Activated naive CD4-positive, alpha-beta T cell treated with anti-CD3 and anti-CD28 coated beads, Interleukin-2, amount 50 U/mL, for 16 hours (primary cell): ENCODE data around the gene GLCE.

Experiments used
- DNase-seq: peaks from one replicate; pipeline ENCODE4 v3.0.0-alpha.2; 2020

GLCE gene

DNA sequence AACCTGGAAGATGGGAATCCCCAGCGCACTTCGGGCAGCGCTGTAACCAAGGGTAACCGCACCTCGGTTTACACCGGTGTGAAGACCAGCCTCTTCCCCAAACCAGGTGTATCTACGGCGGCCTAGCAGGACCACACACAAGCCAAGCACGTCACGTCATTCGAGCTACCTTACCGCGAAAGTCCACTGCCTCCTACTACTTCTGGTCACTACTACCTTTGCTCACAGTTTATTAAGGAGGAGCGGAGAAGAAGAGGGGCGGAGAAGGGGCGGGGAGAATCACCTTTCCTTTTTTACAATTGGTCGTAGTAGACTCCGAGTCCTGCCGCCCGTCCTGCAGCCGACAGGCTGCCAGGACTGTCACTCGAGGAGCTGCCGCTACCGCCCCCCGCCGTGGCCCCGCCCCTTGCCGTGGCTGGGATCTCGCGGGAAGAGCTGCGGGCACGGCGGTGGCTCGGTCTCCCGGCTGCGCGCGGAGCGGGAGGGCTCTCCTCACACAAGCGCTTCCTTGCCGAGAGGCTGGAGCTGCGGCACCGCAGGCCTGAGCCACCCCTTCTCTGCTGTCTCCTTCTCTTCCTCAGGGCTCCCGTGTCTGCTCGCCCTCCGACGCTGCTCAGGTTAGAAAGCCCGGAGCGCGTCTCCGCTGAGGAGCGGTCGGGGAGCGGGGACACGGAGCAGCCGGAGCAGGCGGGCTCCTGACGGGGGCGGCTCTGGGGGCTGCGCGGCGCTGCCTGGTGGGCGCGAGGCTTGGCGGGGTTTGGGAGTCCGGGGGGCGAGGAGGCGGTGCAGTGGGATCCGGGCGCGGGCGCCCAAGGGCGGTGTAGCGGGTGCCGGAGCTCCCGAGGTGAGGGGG lies at the start of gene GLCE:
TSS of gene GLCE (plus strand) at position 495 of the 853 bp plus-strand sequence. CDS start 95,172 bp downstream, outside the sequence.
- peak; percentile 95 for DNase-seq

DNA sequence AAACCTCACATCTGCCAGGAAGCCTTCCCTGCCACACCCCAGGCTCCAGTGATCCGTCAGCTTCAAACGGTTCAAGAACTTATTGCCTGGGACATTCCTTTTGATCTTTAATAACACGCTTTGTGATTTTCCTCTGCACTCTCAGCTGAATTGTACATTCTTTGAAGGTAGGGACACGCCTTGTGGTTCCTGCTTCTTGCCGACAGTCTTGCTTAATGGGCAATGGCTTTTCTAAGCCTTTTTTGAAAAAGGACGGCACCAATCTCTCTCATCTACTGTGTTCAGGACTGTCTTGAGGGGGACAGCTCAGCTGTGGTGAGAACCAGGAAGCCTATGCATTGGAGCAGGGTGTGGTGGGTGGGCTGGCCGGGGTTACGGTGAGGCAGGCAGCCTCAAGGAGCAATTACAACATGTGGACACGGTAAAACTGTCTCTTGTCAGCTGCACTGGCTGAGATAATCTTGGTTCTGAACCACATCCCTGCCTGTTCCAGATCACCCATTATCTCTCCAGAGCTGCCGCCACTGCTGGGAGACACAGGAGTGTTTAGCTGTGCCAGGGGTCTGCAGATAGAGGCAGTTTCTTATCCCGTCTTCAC lies 46.0 kb upstream of the GLCE start:
- DNase-seq, result no peak

DNA sequence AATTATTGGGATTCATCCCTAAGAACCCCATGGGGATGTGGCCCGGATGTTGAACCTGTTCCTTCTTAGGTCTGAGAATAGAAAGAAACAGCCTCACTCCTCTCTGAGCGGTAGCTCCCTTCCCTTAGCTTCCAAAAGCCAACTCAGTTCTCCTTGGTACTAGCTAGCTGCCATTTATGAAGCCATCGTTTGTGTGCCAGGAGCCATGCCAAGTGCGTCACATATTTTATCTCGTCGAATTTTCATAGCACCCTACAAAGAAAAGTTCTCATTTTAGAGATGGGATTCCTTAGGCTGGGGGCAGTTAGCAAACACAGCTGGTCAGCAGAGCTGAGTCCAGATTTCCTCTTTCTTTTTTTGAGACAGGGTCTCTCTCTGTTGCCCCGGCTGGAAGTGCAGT lies 45.4 kb upstream of the GLCE start:
- DNase-seq, result no peak

DNA sequence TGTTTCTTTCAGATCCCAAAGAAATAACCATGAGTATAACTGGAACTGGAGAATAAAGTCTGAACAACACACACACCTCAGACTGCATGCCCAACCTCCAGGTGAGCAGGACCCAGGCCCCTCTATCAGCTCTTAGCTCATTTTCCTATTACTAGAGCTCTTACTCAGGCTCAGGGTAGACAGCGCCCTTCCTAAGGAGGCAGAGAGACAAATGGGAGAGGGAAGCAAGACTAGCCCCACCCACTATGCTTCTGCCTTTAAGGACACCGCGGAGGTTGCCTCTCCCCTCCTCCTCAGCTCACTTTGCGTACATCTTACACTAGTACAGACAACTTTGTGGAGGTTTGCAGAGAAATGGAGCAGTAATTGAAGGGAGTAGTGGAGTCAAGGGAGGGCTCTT lies 44.0 kb upstream of the GLCE start:
- DNase-seq, result no peak

DNA sequence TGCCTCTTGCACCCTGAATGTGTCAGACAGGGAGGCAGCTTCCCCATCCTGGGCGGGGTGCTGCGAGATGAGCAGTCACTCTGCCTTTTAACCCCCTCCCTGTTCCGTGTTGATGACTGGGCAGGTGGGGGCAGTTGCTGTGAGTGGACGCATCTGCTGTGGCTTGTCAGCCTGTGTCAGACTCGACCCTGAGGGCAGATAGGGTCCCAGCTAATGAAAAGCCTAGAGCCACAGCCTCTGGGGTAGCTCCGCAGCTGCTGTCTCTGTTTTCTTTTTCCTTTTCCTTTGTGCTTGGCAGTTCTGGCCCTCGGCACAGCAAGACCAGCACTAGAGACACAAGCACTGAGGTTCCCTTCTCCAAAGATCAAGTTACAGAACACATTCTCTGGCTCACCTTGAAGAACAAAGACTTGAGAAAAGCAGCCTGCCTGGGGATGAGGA lies 43.0 kb upstream of the GLCE start:
- no peak for DNase-seq

DNA sequence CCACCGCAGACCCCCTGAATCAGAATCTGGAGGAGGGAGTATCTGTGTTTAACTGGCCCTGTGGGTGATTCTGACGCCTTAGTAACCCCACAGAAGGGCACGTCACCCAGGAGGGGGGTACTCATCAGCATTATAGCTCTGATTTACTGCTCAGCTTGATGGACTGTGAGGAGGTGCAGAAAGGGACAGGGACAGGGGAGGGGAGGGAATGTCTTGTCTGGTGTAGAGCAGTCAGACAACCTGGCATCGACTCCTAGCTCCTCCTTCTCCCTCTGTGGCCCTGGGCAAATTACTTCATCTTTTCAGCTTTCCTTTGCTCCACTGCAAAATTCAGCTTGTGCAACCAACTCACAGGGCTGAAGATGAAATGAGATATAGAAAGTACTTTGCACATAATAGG lies 42.3 kb upstream of the GLCE start:
- no peak for DNase-seq

DNA sequence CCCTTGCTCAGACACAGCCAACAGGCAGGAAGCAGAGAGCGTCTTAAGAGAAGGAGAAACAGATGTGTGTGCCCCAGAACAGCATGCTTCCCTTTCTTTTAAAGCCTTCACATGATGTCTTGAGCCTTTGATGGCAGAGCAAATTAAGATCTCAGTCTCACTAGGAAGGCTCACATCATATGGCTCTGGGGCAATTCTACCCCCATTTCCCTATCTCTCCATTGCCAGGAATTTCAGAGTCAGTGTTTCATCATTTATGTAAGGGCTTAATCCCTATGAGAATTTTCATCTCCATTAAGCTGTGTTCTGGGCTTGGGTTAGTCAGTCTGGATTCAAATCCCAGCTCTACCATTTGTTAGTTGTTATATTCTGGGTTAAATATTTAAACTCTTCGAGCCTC lies 41.4 kb upstream of the GLCE start:
- no peak for DNase-seq

DNA sequence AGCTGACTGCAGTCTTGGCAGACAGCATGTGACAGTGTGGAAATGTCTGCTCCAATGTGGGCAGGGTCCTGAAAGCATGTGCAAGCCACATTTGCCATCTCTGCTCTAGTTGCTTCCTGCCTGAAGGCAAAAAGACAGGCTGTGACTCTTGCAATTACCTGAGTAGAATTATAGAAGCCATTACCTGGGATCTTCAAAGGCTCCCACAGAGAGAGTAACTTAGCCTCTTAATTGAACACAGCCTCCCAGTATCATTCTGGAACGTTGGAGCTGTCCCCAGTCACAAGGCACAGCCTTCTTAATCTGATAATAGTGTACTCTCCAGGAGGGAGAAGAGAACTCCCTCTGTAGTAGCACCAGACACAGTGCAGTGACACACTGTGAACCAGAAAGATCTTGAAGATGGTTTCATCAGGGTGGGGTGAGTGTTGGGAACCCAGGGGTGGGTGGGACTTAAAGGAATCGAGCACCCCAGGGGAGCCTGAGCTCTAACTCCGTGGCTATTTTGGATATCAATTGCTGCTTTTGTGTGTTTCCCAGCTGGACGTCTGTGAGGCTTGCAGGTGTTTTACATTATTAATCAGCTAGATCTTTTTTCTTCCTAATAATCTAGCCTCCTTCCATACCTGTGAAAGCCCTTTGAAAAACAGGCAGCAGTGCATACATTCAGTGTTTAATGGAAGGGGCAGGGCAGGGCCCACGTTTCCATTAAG lies 40.6 kb upstream of the GLCE start:
- DNase-seq, result no peak

DNA sequence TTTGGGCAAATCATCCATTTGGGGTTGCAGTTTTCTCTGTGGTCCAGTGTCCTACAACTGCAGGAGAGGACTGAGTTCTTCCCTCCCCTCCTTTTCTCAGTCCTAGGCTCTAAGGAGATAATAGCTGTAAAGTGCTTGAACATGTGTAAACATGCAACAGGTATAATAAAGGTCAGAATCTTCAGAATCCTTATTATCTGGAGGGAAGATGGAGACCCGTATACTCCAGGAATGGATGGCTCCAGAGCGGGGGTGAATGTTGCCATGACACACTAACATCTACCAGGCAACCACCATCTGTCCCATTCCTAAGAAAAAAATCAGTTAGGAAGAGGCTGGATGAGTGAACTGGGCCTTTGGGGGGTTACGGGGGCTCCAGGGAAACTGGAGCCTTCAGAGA lies 39.7 kb upstream of the GLCE start:
- DNase-seq, result no peak

DNA sequence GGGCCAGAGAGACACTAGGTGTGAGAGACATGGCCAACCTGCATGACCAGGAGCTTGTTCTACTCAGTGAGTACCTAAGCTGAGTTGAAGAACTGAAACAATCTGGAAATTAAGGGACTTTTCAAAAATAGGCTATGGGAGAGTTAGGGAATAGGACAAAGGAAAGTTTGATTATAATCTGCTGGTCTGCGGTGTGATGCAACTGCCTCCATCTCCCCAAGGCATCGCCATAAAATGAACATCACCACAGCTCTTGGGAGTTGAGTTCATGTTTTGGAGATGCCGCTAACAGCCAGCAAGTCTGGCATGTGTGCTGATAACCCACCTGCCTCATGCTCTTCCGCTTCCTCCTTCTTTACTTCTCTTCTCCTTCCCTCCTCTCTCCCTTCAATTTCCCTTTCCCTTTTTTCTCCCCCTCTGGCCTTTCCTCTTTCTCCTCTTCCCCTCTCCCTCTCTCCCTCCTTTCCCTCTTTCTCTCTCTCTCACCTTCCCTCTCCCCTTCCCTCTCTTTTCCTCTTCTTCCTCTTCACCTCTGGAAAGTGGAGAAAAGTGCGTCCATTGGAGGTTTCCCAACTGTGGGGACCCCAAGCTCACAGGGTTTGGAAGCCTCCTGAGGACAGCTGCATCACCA lies 39.1 kb upstream of the GLCE start:
- DNase-seq, result no peak

DNA sequence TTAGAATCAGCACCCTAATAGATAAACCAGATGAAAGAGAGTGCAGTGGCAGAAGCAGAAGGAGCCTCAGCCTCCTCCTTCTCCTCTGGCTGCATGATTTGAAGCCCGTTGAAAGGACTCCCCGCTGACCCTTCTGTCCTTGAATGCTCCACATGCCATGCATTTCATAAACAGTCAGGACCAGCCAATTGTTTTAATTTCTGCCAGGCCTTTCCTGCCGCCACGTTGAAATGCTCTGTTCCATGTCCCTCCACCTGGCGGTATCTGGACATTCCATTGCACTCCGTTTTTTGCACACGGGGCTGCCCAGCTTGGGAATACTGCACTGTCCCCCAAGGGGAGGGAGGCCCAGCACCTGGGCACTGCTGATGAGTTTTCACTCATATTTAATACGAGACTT lies 35.2 kb upstream of the GLCE start:
- no peak for DNase-seq

DNA sequence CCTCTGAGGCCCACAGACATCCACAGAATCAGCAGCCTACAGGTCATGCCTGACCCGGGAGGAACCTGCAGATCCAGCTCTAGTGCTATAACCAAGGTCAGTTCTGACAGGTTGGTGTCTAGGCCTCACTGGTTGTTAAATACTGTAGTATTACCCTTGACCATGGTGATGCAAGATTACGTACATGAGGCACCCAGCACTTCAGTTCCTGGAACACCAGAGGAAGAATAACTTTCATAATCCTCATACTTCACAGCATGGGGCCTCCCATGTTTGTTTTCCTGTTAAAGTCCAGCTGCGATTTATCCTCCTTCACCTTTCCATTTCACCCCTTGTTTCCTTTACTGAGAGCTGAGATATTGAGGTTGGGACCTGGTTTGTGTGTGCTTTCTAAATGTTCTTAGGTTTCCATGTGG lies 34.4 kb upstream of the GLCE start:
- DNase-seq, result no peak

DNA sequence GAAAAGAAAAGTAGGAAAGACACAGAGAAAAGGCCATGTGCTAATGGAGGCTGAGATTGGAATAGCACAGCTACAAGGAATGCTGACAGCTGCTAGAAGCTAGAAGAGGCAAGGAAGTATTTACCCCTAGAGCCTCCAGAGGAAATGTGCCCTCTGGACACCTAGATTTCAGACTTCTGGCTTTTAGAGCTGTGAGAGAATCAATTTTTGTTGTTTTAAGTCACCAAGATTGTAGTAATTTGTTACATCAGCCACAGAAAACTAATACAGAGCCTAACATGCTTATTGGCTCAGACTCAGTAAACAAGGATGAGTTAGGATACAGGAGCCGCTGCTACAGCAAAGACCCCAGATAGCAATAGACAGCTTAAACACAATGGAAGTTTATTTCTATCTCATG lies 33.1 kb upstream of the GLCE start:
- no peak for DNase-seq

DNA sequence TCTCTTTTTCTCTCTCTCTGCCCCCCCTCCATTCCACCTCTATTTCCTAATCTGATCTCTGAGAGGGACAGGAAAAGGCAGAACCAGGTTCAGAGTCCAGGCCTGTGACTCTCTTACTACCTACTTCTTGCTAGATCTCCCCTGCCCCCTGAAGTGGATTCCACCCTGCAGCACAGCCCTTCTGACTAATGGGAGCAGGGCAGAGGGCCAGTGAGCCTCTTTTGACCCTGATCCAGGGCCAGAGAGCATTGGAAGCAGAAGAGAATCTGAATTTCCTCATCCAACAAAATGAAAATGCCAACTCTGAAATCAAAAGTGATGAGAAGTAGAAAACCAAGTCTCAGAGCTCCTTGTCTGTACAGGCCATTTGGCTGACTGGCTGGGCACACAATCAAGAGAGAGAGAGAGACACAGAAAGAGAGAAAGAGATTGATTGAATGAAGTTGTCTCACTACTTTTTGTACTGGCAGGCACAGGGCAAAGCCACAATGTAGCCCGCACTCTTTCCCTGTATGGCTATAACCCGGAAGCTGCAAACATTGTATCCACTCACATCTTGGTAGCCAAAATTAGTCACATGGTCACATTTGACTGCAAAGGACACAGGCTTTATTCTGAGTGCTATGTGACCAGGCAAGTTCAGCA lies 31.6 kb upstream of the GLCE start:
- no peak for DNase-seq

DNA sequence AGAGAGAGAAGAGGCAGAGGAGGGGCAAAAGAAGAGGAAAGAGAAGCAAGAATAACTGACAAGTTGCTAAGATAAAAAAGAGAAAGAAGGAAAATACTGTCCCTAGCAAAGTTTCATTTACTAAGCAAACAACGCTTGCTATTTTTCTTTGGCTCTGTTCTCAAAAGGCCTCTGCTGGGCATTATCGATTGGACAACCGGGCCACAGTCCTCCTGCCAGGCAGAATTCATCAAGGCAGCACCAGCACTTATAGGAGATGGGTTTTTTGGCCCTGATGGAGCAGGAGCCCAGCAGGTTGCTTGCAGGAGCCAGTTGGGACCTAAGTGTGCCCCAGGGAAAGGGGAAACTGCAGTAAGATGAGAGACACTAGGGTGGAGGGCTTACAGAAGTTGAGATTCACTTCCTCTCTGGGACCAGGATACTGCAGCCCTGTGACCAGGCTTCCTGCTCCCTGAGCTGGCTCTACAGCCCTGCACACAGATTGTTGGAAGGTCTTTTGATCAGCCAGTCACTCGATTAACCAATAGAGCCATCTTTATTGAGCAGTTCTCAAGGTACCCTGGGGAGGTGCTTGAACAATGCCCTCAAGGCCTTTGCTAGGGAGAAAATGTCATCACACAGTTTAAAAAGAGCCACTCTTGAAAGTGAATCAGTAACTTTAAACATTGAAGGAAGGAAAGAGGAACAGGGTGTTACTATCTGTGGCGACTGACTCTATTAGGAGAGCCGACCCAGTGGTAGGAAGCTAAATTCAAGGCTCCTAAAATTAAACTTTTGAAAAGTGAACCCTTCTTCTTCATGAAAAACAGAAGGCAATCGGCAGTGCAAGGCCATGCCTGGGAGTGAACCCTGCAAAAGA lies 28.8 kb upstream of the GLCE start:
- DNase-seq, result no peak

DNA sequence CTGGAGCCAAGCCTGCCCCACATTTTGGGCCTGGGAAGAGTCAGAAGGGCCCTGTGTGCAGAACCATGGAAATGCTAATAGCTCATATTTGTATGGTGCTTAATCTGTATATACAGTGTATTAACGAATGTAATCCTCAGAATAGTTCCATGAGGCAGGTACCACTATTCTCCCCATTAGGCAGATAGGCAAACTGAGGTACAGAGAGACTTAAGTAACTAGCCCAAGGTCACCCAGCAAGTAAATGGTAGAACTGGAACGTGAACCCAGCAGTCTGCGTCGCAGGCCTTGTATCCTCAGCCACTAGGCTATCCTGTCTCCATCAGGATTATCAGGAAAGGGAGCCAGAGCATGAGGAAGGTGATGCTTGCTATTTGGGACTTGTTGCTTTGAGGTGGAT lies 28.0 kb upstream of the GLCE start:
- no peak for DNase-seq

DNA sequence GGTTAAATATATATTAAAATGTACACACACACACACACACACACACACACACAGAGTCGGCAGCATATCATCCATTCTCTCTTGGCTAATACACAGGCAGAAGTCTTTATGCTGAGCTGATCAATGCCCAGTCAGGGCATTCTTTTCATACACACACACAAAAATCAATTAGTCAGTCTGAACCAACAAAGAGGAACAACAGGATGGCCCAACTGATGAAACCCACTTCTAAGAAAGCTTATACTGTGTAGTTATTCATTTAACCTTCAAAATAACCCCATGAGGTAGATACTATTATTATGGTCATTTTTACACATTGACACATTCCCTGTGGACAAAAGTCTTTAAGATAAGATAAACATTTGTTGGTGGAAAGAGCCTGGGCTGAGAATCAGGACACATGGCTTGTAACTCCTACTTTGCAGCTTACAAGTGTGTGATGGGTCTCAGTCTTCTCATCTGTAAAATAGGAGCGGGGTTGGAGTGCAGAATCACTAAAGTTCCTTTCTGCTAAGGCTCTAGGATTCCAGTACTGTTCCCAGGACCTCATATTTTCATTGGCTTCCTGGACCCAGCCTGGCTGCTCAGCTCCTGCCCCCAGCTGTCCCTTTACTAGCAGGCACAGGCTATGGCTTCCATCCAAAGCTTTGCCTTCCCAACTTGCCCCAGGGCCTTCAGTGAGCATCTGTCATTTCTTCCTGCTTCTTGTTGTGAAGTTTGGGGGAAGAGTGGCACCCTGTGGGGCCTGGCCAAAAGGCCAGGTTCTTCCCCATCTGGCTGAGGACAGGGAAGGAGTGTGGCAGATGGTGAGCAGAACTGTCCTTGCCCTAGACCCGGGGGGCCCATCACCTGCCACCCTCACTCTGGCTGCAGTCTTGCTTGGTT lies 27.2 kb upstream of the GLCE start:
- DNase-seq, result no peak

DNA sequence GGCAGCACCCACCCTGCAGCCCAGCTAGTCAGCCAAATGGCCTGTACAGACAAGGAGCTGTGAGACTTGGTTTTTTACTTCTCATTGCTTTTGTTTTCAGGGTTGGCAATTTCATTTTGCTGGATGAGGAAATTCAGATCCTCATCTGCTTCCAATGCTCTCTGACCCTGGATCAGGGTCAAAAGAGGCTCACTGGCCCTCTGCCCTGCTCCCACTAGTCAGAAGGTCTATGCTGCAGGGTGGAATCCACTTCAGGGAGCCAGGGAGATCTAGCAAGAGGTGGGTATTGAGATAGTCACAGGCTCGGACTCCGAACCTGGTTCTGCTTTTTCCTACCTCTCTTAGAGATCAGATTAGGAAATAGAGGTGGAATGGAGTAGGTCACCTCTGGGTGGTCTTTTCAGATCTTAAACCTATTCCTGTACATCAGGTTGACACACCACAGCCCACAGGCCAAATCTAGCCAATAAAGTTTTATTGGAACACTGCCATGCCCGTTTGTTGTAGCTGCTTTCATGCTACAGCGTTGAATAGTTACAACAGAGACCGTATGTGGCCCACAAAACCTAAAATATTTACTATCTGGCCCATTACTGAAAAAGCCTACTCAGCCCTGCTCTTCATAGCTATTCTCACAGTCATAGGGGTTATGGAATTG lies 26.4 kb upstream of the GLCE start:
- no peak for DNase-seq

DNA sequence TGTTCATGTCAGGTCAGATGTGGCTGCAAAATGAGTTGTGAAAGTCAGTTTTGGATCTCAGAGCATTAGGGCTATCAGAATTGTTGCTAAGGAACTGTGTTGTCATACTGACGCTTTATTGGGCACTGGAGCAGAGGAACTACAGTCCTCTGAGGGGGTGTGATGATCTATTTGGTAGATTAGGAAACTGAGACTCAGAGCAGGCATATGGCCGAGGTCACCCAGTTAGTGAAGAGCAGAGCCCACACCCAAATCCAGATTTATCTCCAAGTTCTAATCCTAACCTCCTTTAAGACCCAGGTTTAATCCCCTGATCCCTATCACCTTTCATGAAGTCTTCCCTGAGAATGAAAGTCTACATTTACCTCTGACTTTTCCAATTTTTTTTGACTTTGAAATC lies 25.6 kb upstream of the GLCE start:
- DNase-seq, result no peak

DNA sequence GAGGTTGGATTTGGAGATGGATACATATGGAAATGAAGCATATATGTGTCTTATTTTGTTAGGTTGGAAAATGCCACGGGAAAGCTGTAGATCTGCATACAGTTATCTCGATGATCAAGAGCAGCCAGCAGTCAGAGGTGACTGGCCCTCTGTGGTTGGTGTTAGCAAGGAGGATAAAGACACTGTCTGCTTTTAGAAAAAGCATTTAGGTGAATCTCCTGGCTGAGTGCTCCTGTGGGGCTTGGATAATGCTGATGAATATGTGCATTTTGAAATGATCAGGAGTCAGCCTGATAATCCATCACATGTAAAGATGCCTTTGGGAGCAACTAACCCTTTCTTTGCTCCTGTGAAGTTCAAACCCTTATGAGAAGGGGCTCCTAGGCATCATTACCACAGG lies 24.9 kb upstream of the GLCE start:
- no peak for DNase-seq
